Endothelial cell of umbilical vein (primary cell): Measurements from ENCODE around the gene RASD2.

ENCODE experiments used
- EZH2 ChIP-seq: IDR thresholded peaks from 2 replicates; pipeline ENCODE4 v1.6.1; 2012; ENCODE audit warnings: borderline replicate concordance, low read depth, mild to moderate bottlenecking, moderate library complexity, low read length, inconsistent platforms; ENCODE audit not compliant: severe bottlenecking
- FOS ChIP-seq: IDR thresholded peaks from 2 replicates; pipeline ENCODE4 v1.6.1; 2011; ENCODE audit warnings: mild to moderate bottlenecking, low read length, moderate library complexity, borderline replicate concordance; ENCODE audit not compliant: insufficient read depth
- GATA2 ChIP-seq: IDR thresholded peaks from 2 replicates; pipeline ENCODE4 v1.7.0; 2011; ENCODE audit warnings: low read depth, mild to moderate bottlenecking, moderate library complexity, mixed read lengths, low read length; ENCODE audit not compliant: insufficient read length, insufficient read depth
- JUN ChIP-seq: IDR thresholded peaks from 2 replicates; pipeline ENCODE4 v1.6.1; 2011; ENCODE audit warnings: borderline replicate concordance, low read depth; ENCODE audit not compliant: insufficient read length, insufficient read depth
- MAX ChIP-seq: IDR thresholded peaks from 2 replicates; pipeline ENCODE4 v1.6.1; 2011; ENCODE audit not compliant: insufficient read depth, insufficient read length
- MYC ChIP-seq: IDR thresholded peaks from one replicate; pipeline ENCODE4 v1.6.1; 2011; ENCODE audit warnings: mild to moderate bottlenecking, low read depth, low read length
- POLR2A ChIP-seq: IDR thresholded peaks from 2 replicates; pipeline ENCODE4 v1.6.1; 2012; ENCODE audit warnings: low read depth, mild to moderate bottlenecking, control low read depth, low read length
- POLR2AphosphoS5 ChIP-seq: IDR thresholded peaks from 2 replicates; pipeline ENCODE4 v1.6.1; 2012; ENCODE audit warnings: low read depth, mild to moderate bottlenecking, control low read depth, low read length, moderate library complexity; ENCODE audit not compliant: insufficient read depth
- TF ChIP-seq, protein P1 (sequence below), 2 donors: IDR thresholded peaks; 1 replicate in 1 of 2; 2 replicates in 1 of 2; pipeline ENCODE4 v1.5.1; 2011; ENCODE audit warnings: low read length in 2 of 2, mild to moderate bottlenecking in 2 of 2, moderate library complexity in 2 of 2, control low read depth in 1 of 2, inconsistent platforms in 1 of 2, low read depth in 1 of 2; ENCODE audit not compliant: insufficient read depth in 1 of 2; ENCODE audit errors: extremely low read depth in 1 of 2

- TF ChIP-seq, protein P1, sequence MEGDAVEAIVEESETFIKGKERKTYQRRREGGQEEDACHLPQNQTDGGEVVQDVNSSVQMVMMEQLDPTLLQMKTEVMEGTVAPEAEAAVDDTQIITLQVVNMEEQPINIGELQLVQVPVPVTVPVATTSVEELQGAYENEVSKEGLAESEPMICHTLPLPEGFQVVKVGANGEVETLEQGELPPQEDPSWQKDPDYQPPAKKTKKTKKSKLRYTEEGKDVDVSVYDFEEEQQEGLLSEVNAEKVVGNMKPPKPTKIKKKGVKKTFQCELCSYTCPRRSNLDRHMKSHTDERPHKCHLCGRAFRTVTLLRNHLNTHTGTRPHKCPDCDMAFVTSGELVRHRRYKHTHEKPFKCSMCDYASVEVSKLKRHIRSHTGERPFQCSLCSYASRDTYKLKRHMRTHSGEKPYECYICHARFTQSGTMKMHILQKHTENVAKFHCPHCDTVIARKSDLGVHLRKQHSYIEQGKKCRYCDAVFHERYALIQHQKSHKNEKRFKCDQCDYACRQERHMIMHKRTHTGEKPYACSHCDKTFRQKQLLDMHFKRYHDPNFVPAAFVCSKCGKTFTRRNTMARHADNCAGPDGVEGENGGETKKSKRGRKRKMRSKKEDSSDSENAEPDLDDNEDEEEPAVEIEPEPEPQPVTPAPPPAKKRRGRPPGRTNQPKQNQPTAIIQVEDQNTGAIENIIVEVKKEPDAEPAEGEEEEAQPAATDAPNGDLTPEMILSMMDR (IDR thresholded peaks at IDR 0.05; ENCODE audit: extremely low read depth in 1 of 2, insufficient read depth in 1 of 2, low read depth in 1 of 2, low read length in 2 of 2): no peak
- TF ChIP-seq POLR2A: no peak
- TF ChIP-seq EZH2: no peak
- no peak for TF ChIP-seq JUN
- no peak for TF ChIP-seq POLR2AphosphoS5
- no peak for TF ChIP-seq MYC
- TF ChIP-seq MAX: no peak
- TF ChIP-seq GATA2: no peak
- no peak for TF ChIP-seq FOS
Measured at GRCh38 chr22:35563211-35563610, 22.6 kb downstream of the RASD2 start.
